ENCODE data around the gene ZBTB14.

The ZBTB14 gene

GRCh38 chr18:5318061-5318700 lies 22.7 kb upstream of the ZBTB14 start:
- no peaks in the 10 kb centered on the region for H3K4me1 ChIP-seq (ENCODE audit: control insufficient read depth, low read length)
- no peaks in the 10 kb centered on the region for H3F3A ChIP-seq (ENCODE audit: control insufficient read depth, insufficient read depth)
- TF ChIP-seq CTCF (IDR thresholded peaks at IDR 0.05; ENCODE audit: low read depth, low read length, poor library complexity, severe bottlenecking) (no peak), EZH2phosphoT487 (IDR thresholded peaks at IDR 0.05; ENCODE audit: borderline replicate concordance, low read length) (no peak)
- H3K27ac ChIP-seq (ENCODE audit: low read depth, low read length) = no peak overlapping the region
- H3K9me3 ChIP-seq (ENCODE audit: control insufficient read depth, insufficient read depth, low read length) = no peaks in the 10 kb centered on the region
- H3K79me2 ChIP-seq (ENCODE audit: control insufficient read depth, low read length) = no peaks in the 10 kb centered on the region
- no peak overlapping the region for H3K4me2 ChIP-seq (ENCODE audit: low read length)
- H3K4me3 ChIP-seq (ENCODE audit: low read length) = no peak overlapping the region
- no peaks in the 10 kb centered on the region for H4K20me1 ChIP-seq (ENCODE audit: control insufficient read depth, insufficient read depth, low read depth, low read length)
- no peaks in the 10 kb centered on the region for H3K27me3 ChIP-seq (ENCODE audit: control insufficient read depth, low read length)
- no peaks in the 10 kb centered on the region for H3K36me3 ChIP-seq (ENCODE audit: control insufficient read depth, low read length)
- no peaks in the 10 kb centered on the region for H3K9me2 ChIP-seq (replicated peaks; ENCODE audit: control insufficient read depth, low read length)

GRCh38 chr18:5317186-5317585 lies 21.7 kb upstream of the ZBTB14 start:
- no peaks in the 10 kb centered on the region for H3F3A ChIP-seq (ENCODE audit: control insufficient read depth, insufficient read depth)
- H3K27me3 ChIP-seq (ENCODE audit: control insufficient read depth, low read length) = no peaks in the 10 kb centered on the region
- no peaks in the 10 kb centered on the region for H3K9me3 ChIP-seq (ENCODE audit: control insufficient read depth, insufficient read depth, low read length)
- no peak overlapping the region for H3K4me3 ChIP-seq (ENCODE audit: low read length)
- no peak overlapping the region for H3K27ac ChIP-seq (ENCODE audit: low read depth, low read length)
- H3K4me1 ChIP-seq (ENCODE audit: control insufficient read depth, low read length) = no peaks in the 10 kb centered on the region
- no peaks in the 10 kb centered on the region for H3K79me2 ChIP-seq (ENCODE audit: control insufficient read depth, low read length)
- TF ChIP-seq CTCF (IDR thresholded peaks at IDR 0.05; ENCODE audit: low read depth, low read length, poor library complexity, severe bottlenecking) = no peak
- no peak for TF ChIP-seq EZH2phosphoT487 (IDR thresholded peaks at IDR 0.05; ENCODE audit: borderline replicate concordance, low read length)
- H3K9me2 ChIP-seq (replicated peaks; ENCODE audit: control insufficient read depth, low read length) = no peaks in the 10 kb centered on the region
- no peak overlapping the region for H3K4me2 ChIP-seq (ENCODE audit: low read length)
- H3K36me3 ChIP-seq (ENCODE audit: control insufficient read depth, low read length) = no peaks in the 10 kb centered on the region
- no peaks in the 10 kb centered on the region for H4K20me1 ChIP-seq (ENCODE audit: control insufficient read depth, insufficient read depth, low read depth, low read length)

- no peak overlapping the region for H3K4me3 ChIP-seq (ENCODE audit: low read length)
- H3K9me3 ChIP-seq (ENCODE audit: control insufficient read depth, insufficient read depth, low read length) = no peaks in the 10 kb centered on the region
- H3K4me1 ChIP-seq (ENCODE audit: control insufficient read depth, low read length) = no peaks in the 10 kb centered on the region
- H3K36me3 ChIP-seq (ENCODE audit: control insufficient read depth, low read length) = no peaks in the 10 kb centered on the region
- TF ChIP-seq CTCF (IDR thresholded peaks at IDR 0.05; ENCODE audit: low read depth, low read length, poor library complexity, severe bottlenecking) (no peak), EZH2phosphoT487 (IDR thresholded peaks at IDR 0.05; ENCODE audit: borderline replicate concordance, low read length) (no peak)
- H3K79me2 ChIP-seq (ENCODE audit: control insufficient read depth, low read length) = no peaks in the 10 kb centered on the region
- H3K27ac ChIP-seq (ENCODE audit: low read depth, low read length) = no peak overlapping the region
- no peaks in the 10 kb centered on the region for H3K9me2 ChIP-seq (replicated peaks; ENCODE audit: control insufficient read depth, low read length)
- no peaks in the 10 kb centered on the region for H3F3A ChIP-seq (ENCODE audit: control insufficient read depth, insufficient read depth)
- H3K4me2 ChIP-seq (ENCODE audit: low read length) = no peak overlapping the region
- H4K20me1 ChIP-seq (ENCODE audit: control insufficient read depth, insufficient read depth, low read depth, low read length) = no peaks in the 10 kb centered on the region
- no peaks in the 10 kb centered on the region for H3K27me3 ChIP-seq (ENCODE audit: control insufficient read depth, low read length)
Measured at GRCh38 chr18:5315838-5316237, 20.3 kb upstream of the ZBTB14 start.

All from DOHH2 (cell line).